Pancreas (tissue), 10 donors: ENCODE measurements around the gene DUSP7. TPM values are rescaled to one million over a fixed set of nuclear protein-coding genes. Genes with fewer than 3 reads are reported as not detected.

Experiments
- ATAC-seq, 4 donors: fragments of 200-7000 bp; cut with Tn5 transposase; one replicate each; pipeline versions ENCODE4 v1.8.0 to v1.9.1; 2020; ENCODE audit warnings: mild to moderate bottlenecking in 4 of 4, moderate library complexity in 4 of 4
- DNase-seq, 6 donors: peaks; one replicate each; pipeline ENCODE4 v3.0.0-alpha.2; 2020
- FAIRE-seq: peaks from 2 replicates; lab custom pipeline; 2012; peaks lifted over from hg19 to GRCh38; lab: Jason Lieb, UNC
- H3K27ac ChIP-seq, 4 donors: fragments of 200-600 bp; sonication (generic); 1 replicate in 3 of 4; 2 replicates in 1 of 4; pipeline versions ENCODE4 v1.5.0 to v1.8.0; 2020
- H3K27me3 ChIP-seq, 4 donors: fragments of 200-600 bp; one replicate each; pipeline ENCODE4 v1.8.0; 2021
- H3K36me3 ChIP-seq, 3 donors: fragments of 200-600 bp; sonication (generic) in 1 of 3; one replicate each; pipeline versions ENCODE4 v1.5.0 to v1.8.0; 2020 to 2021
- H3K4me1 ChIP-seq, 3 donors: fragments of 200-600 bp; one replicate each; pipeline ENCODE4 v1.8.0; 2021
- H3K4me3 ChIP-seq, 4 donors: fragments of 200-600 bp; sonication (generic) in 2 of 4; one replicate each; pipeline versions ENCODE4 v1.5.0 to v1.8.0; 2020 to 2021
- H3K9me3 ChIP-seq, 4 donors: fragments of 200-600 bp; one replicate each; pipeline ENCODE4 v1.8.0; 2021
- CTCF ChIP-seq, 4 donors: fragments of 200-600 bp; sonication (generic) in 3 of 4; IDR thresholded peaks; one replicate each; pipeline versions ENCODE4 v1.5.0 to v1.8.0; 2021; ENCODE audit warnings: antibody characterized with exemption in 4 of 4
- WGBS, 2 donors: extraction: QIAGEN DNeasy Blood & Tissue Kit; methylation state at CpG; one replicate each; pipeline ENCODE4 v1.1.7; 2013; 5-methylcytosine and 5-hydroxymethylcytosine counted together
- intact Hi-C, 3 donors: fragments of 100-400 bp; cut with DNase I; formaldehyde crosslinking; loops; one replicate each; pipeline versions ENCODE4 v1.11.1 to v1.14.2; 2022
- polyA plus RNA-seq, 2 donors: library from polyadenylated mRNA; stranded (reverse); fragments of 200-250 nt; gene quantifications; one replicate each; pipeline ENCODE4 v1.2.3, GENCODE V29; 2013
- total RNA-seq, 6 donors: library from RNA; stranded (reverse); fragmentation: NEBNext Ultra II Directional in 4 of 6; extraction: Animal tissue kit (Norgen Biotek cat#: 25700) in 4 of 6; gene quantifications; one replicate each; pipeline versions ENCODE4 v1.2.1 to v1.2.4, GENCODE V29; 2021 to 2023
- donor health status: healthy with polysubstance abuse.
- donor health status: DM: no; HTN: no; CAD: no; lungs with moderate emphysema.
- donor health status: DM: no; HTN: no; CAD: no.
- donor health status: control.
- donor health status: control.
- donor health status: Bipolar disorder and iron deficiency.
- donor health status: DM: yes; HTN: yes; CAD: no.
- donor health status: DM: no; HTN: no; CAD: no.
- donor health status: DM: no; HTN: no; CAD: no.
- donor health status: DM: yes; HTN: yes; CAD: no.

The DUSP7 gene
- total and polyA plus RNA-seq, 8 donors = 2.6 to 7.6 (median 4.6) TPM

- Histone ChIP-seq H3K27ac (no peak overlapping the region), H3K36me3 (no peaks in the 10 kb centered on the region), H3K4me1 (no peaks in the 10 kb centered on the region), H3K4me3 (no peak overlapping the region), H3K9me3 (no peaks in the 10 kb centered on the region), H3K27me3 (no peaks in the 10 kb centered on the region)
- ATAC-seq (no peak), FAIRE-seq (no peak), DNase-seq (peak in 1 of 6 donors; percentile 6)
- intact Hi-C loops = no loop called here
- WGBS, 2 donors = 70 to 80% methylated on average over 7 to 8 of the region's 8 CpGs
- no peak for TF ChIP-seq CTCF (IDR thresholded peaks at IDR 0.05)
Measured at GRCh38 chr3:52040600-52040999, 15.8 kb downstream of the DUSP7 start.

GRCh38 chr3:52039846-52040245 lies 16.5 kb downstream of the DUSP7 start:
- H3K27me3 ChIP-seq = no peaks in the 10 kb centered on the region
- WGBS, 2 donors = 38 to 44% methylated on average over 14 to 17 of the region's 17 CpGs
- peak in 5 of 6 donors; percentile 49 to 86 (median 71) for DNase-seq

GRCh38 chr3:52039426-52039825 lies 16.9 kb downstream of the DUSP7 start:
- FAIRE-seq (no peak), ATAC-seq (no peak), DNase-seq (peak in 1 of 6 donors; percentile 7)
- intact Hi-C loops = no loop called here
- Histone ChIP-seq H3K27me3 (no peaks in the 10 kb centered on the region), H3K27ac (peak overlapping the region in 2 of 4 donors; percentile 22 to 61), H3K9me3 (no peaks in the 10 kb centered on the region), H3K36me3 (no peaks in the 10 kb centered on the region), H3K4me3 (no peak overlapping the region), H3K4me1 (no peaks in the 10 kb centered on the region)
- TF ChIP-seq CTCF (IDR thresholded peaks at IDR 0.05) = no peak
- WGBS, 2 donors = 65 to 80% methylated on average over 4 of the region's 4 CpGs

More at GRCh38 chr3:52039846-52040245, 16.5 kb downstream of the DUSP7 start:
- TF ChIP-seq CTCF (IDR thresholded peaks at IDR 0.05) = no peak
- H3K4me3 ChIP-seq = no peak overlapping the region
- H3K27ac ChIP-seq = peak overlapping the region in 2 of 4 donors; percentile 22 to 61
- ATAC-seq (peak; percentile 72 to 88 (median 81)), FAIRE-seq (no peak)
- H3K36me3 ChIP-seq = no peaks in the 10 kb centered on the region
- intact Hi-C loops = no loop called here
- no peaks in the 10 kb centered on the region for H3K9me3 ChIP-seq
- no peaks in the 10 kb centered on the region for H3K4me1 ChIP-seq

- no peak for TF ChIP-seq CTCF (IDR thresholded peaks at IDR 0.05)
- no peak overlapping the region for H3K27ac ChIP-seq
- no peaks in the 10 kb centered on the region for H3K36me3 ChIP-seq
- 80 to 81% methylated on average over 6 of the region's 6 CpGs for WGBS, 2 donors
- no peak overlapping the region for H3K4me3 ChIP-seq
- FAIRE-seq (no peak), DNase-seq (no peak), ATAC-seq (no peak)
- H3K9me3 ChIP-seq = no peaks in the 10 kb centered on the region
- H3K27me3 ChIP-seq = no peaks in the 10 kb centered on the region
- H3K4me1 ChIP-seq = no peaks in the 10 kb centered on the region
- intact Hi-C loops = no loop called here
Measured at GRCh38 chr3:52038227-52038626, 18.1 kb downstream of the DUSP7 start.

GRCh38 chr3:52037291-52037690 lies 19.1 kb downstream of the DUSP7 start:
- WGBS, 2 donors = 87 to 89% methylated on average over 2 to 4 of the region's 4 CpGs
- no peaks in the 10 kb centered on the region for H3K27me3 ChIP-seq
- no peak for TF ChIP-seq CTCF (IDR thresholded peaks at IDR 0.05)
- FAIRE-seq = no peak
- no peaks in the 10 kb centered on the region for H3K4me1 ChIP-seq
- no peak for ATAC-seq
- H3K9me3 ChIP-seq = no peaks in the 10 kb centered on the region
- intact Hi-C loops = no loop called here
- no peak overlapping the region for H3K4me3 ChIP-seq
- H3K27ac ChIP-seq = no peak overlapping the region
- no peak for DNase-seq
- no peaks in the 10 kb centered on the region for H3K36me3 ChIP-seq
